SK-N-SH treated with all-trans-retinoic acid at 6 μM for 48 hours (cell line): ENCODE data around the gene NKAIN4.

Experiments
- ATAC-seq: fragments of 200-7000 bp; cut with Tn5 transposase; 3 replicates; pipeline ENCODE4 v1.9.1; 2020; ENCODE audit warnings: mild to moderate bottlenecking, moderate library complexity
- BACH2 ChIP-seq: fragments of 250-450 bp; sonication (Bioruptor Pico); IDR thresholded peaks from 2 replicates; pipeline ENCODE4 v1.9.0; 2021; ENCODE audit warnings: mild to moderate bottlenecking, borderline replicate concordance
- CSDC2 ChIP-seq: fragments of 250-450 bp; sonication (Bioruptor Pico); IDR thresholded peaks from 2 replicates; pipeline ENCODE4 v1.5.0; 2020; ENCODE audit warnings: mild to moderate bottlenecking, moderate library complexity
- CSRNP3 ChIP-seq: fragments of 250-450 bp; sonication (Bioruptor Pico); IDR thresholded peaks from 2 replicates; pipeline ENCODE4 v1.5.1; 2021; ENCODE audit warnings: mild to moderate bottlenecking, moderate library complexity
- ESRRG ChIP-seq: fragments of 250-450 bp; sonication (Bioruptor Pico); IDR thresholded peaks from 2 replicates; pipeline ENCODE4 v1.6.1; 2021; ENCODE audit warnings: mild to moderate bottlenecking
- GLIS3 ChIP-seq: fragments of 250-450 bp; sonication (Bioruptor Pico); IDR thresholded peaks from 2 replicates; pipeline ENCODE4 v1.5.0; 2020; ENCODE audit warnings: mild to moderate bottlenecking, moderate library complexity
- ISL1 ChIP-seq: fragments of 250-450 bp; sonication (Bioruptor Pico); IDR thresholded peaks from 2 replicates; pipeline ENCODE4 v2.1.2; 2022; ENCODE audit warnings: mild to moderate bottlenecking, moderate library complexity
- PATZ1 ChIP-seq: fragments of 250-450 bp; sonication (Bioruptor Pico); IDR thresholded peaks from 2 replicates; pipeline ENCODE4 v1.8.0; 2020; ENCODE audit warnings: mild to moderate bottlenecking, moderate library complexity, borderline replicate concordance
- POU6F1 ChIP-seq: fragments of 250-450 bp; sonication (Bioruptor Pico); IDR thresholded peaks from 2 replicates; pipeline ENCODE4 v1.8.0; 2021; ENCODE audit warnings: low read depth, mild to moderate bottlenecking, moderate library complexity, borderline replicate concordance
- PPARA ChIP-seq: fragments of 250-450 bp; sonication (Bioruptor Pico); IDR thresholded peaks from 2 replicates; pipeline ENCODE4 v1.5.0; 2020; ENCODE audit warnings: mild to moderate bottlenecking, borderline replicate concordance
- SNAI2 ChIP-seq: fragments of 250-450 bp; sonication (Bioruptor Pico); IDR thresholded peaks from 2 replicates; pipeline ENCODE4 v1.5.0; 2020; ENCODE audit warnings: mild to moderate bottlenecking, moderate library complexity
- TCF4 ChIP-seq: fragments of 250-450 bp; sonication (Bioruptor Pico); IDR thresholded peaks from 2 replicates; pipeline ENCODE4 v1.8.0; 2021; ENCODE audit warnings: mild to moderate bottlenecking, moderate library complexity, borderline replicate concordance
- TSHZ2 ChIP-seq: fragments of 250-450 bp; sonication (Bioruptor Pico); IDR thresholded peaks from 2 replicates; pipeline ENCODE4 v1.5.0; 2020; ENCODE audit warnings: mild to moderate bottlenecking, moderate library complexity
- ZC3H10 ChIP-seq: fragments of 250-450 bp; sonication (Bioruptor Pico); IDR thresholded peaks from 2 replicates; pipeline ENCODE4 v1.5.1; 2021; ENCODE audit warnings: mild to moderate bottlenecking, moderate library complexity
- ZFP3 ChIP-seq: fragments of 250-450 bp; sonication (Bioruptor Pico); IDR thresholded peaks from 2 replicates; pipeline ENCODE4 v1.5.0; 2020; ENCODE audit warnings: mild to moderate bottlenecking, moderate library complexity
- ZFP30 ChIP-seq: fragments of 450-650 bp; formaldehyde crosslinking; IDR thresholded peaks from 2 replicates; pipeline ENCODE4 v1.5.0; 2022; ENCODE audit warnings: mild to moderate bottlenecking, moderate library complexity
- ZNF70 ChIP-seq: fragments of 450-650 bp; formaldehyde crosslinking; IDR thresholded peaks from 2 replicates; pipeline ENCODE4 v1.5.0; 2020; ENCODE audit warnings: mild to moderate bottlenecking, moderate library complexity

Gene NKAIN4

GRCh38 chr20:63273635-63274380 is 19.5 kb upstream of the NKAIN4 start:
- peak; percentile 32 for ATAC-seq
- TF ChIP-seq ZFP30 (no peak), SNAI2 (CRISPR knock-in tag) (no peak), TSHZ2 (no peak), POU6F1 (no peak), GLIS3 (CRISPR knock-in tag) (no peak), PPARA (CRISPR knock-in tag) (no peak), ISL1 (CRISPR knock-in tag) (no peak), ZNF70 (CRISPR knock-in tag) (no peak), PATZ1 (CRISPR knock-in tag) (no peak)

GRCh38 chr20:63273059-63273579 is 18.9 kb upstream of the NKAIN4 start:
- TF ChIP-seq TCF4 (CRISPR knock-in tag) (no peak), CSDC2 (no peak), BACH2 (CRISPR knock-in tag) (no peak), PPARA (CRISPR knock-in tag) (no peak), ISL1 (CRISPR knock-in tag) (no peak), PATZ1 (CRISPR knock-in tag) (no peak), ZNF70 (CRISPR knock-in tag) (no peak), ESRRG (CRISPR knock-in tag) (no peak), ZC3H10 (no peak), CSRNP3 (no peak), TSHZ2 (no peak), GLIS3 (CRISPR knock-in tag) (no peak), ZFP3 (CRISPR knock-in tag) (no peak)
- ATAC-seq: no peak
